HEK293 (cell line): ENCODE results near the gene FBN2.

Experiments used
- CTCF ChIA-PET: fragments of 350-600 bp; formaldehyde crosslinking; extraction: SDS; loops from one replicate; lab custom pipeline; 2021; ENCODE audit warnings: antibody characterized with exemption; lab: Yijun Ruan, JAX
- POLR2A ChIA-PET: fragments of 300-600 bp; formaldehyde crosslinking; extraction: SDS; loops from one replicate; lab custom pipeline; 2020; ENCODE audit warnings: antibody characterized with exemption, inconsistent platforms; lab: Yijun Ruan, JAX
- H3K27ac ChIP-seq: fragments of 200-500 bp; sonication (Bioruptor generic); 2 replicates; pipeline ENCODE4 v1.5.1; 2014; ENCODE audit warnings: low read depth, low read length, control low read depth, inconsistent platforms; ENCODE audit errors: extremely low read depth
- H3K36me3 ChIP-seq, 2 experiments: fragments of 200-500 bp in 1 of 2; sonication (Bioruptor generic) in 1 of 2; 1 replicate in 1 of 2; 2 replicates in 1 of 2; pipeline ENCODE4 v1.5.1; 2014 to 2017; ENCODE audit warnings: inconsistent platforms in 2 of 2, low read length in 2 of 2; ENCODE audit not compliant: control insufficient read depth in 2 of 2, insufficient read depth in 1 of 2
- H3K4me1 ChIP-seq: fragments of 200-500 bp; sonication (Bioruptor generic); 2 replicates; pipeline ENCODE4 v1.5.1; 2014; ENCODE audit warnings: mild to moderate bottlenecking, low read length, inconsistent platforms; ENCODE audit not compliant: control insufficient read depth, insufficient read depth
- H3K4me3 ChIP-seq: 2 replicates; pipeline ENCODE4 v1.5.1; 2011; ENCODE audit warnings: low read depth, mild to moderate bottlenecking, control low read depth, low read length, moderate library complexity
- H3K9me3 ChIP-seq: fragments of 200-500 bp; sonication (Bioruptor generic); 2 replicates; pipeline ENCODE4 v1.5.1; 2014; ENCODE audit warnings: low read depth, low read length, inconsistent platforms; ENCODE audit not compliant: control insufficient read depth, insufficient read depth
- BCL11A ChIP-seq: fragments of 450-650 bp; formaldehyde crosslinking; IDR thresholded peaks from 2 replicates; pipeline ENCODE4 v1.5.1; 2016; ENCODE audit warnings: low read depth, missing biosample characterization, missing genetic modification characterization
- MYNN ChIP-seq: fragments of 450-650 bp; formaldehyde crosslinking; IDR thresholded peaks from 2 replicates; pipeline ENCODE4 v1.5.1; 2016; ENCODE audit warnings: missing biosample characterization, missing genetic modification characterization, borderline replicate concordance
- MZF1 ChIP-seq: fragments of 450-650 bp; formaldehyde crosslinking; IDR thresholded peaks from 2 replicates; pipeline ENCODE4 v1.5.1; 2017; ENCODE audit warnings: missing biosample characterization, missing genetic modification characterization, borderline replicate concordance
- SCRT1 ChIP-seq: fragments of 450-650 bp; formaldehyde crosslinking; IDR thresholded peaks from 2 replicates; pipeline ENCODE4 v1.5.1; 2016; ENCODE audit warnings: missing biosample characterization, missing genetic modification characterization, borderline replicate concordance
- ZBTB17 ChIP-seq: fragments of 450-650 bp; formaldehyde crosslinking; IDR thresholded peaks from 2 replicates; pipeline ENCODE4 v1.5.1; 2016; ENCODE audit warnings: missing biosample characterization, missing genetic modification characterization
- ZNF121 ChIP-seq: fragments of 450-650 bp; formaldehyde crosslinking; IDR thresholded peaks from 2 replicates; pipeline ENCODE4 v1.5.1; 2016; ENCODE audit warnings: missing biosample characterization, missing genetic modification characterization
- ZNF155 ChIP-seq: fragments of 450-650 bp; formaldehyde crosslinking; IDR thresholded peaks from 2 replicates; pipeline ENCODE4 v1.5.1; 2016; ENCODE audit warnings: missing biosample characterization, missing genetic modification characterization
- ZNF16 ChIP-seq: fragments of 450-650 bp; formaldehyde crosslinking; IDR thresholded peaks from 2 replicates; pipeline ENCODE4 v1.5.1; 2016; ENCODE audit warnings: low read depth, missing biosample characterization, missing genetic modification characterization
- ZNF266 ChIP-seq: fragments of 450-650 bp; formaldehyde crosslinking; IDR thresholded peaks from 2 replicates; pipeline ENCODE4 v1.5.1; 2016; ENCODE audit warnings: missing biosample characterization, missing genetic modification characterization, low read depth
- ZNF311 ChIP-seq: fragments of 450-650 bp; formaldehyde crosslinking; IDR thresholded peaks from 2 replicates; pipeline ENCODE4 v1.5.1; 2017; ENCODE audit warnings: missing biosample characterization, missing genetic modification characterization, borderline replicate concordance
- ZNF530 ChIP-seq: fragments of 450-650 bp; formaldehyde crosslinking; IDR thresholded peaks from 2 replicates; pipeline ENCODE4 v1.5.1; 2016; ENCODE audit warnings: low read depth, missing biosample characterization, missing genetic modification characterization
- ZNF837 ChIP-seq: fragments of 450-650 bp; formaldehyde crosslinking; IDR thresholded peaks from 2 replicates; pipeline ENCODE4 v1.5.1; 2016; ENCODE audit warnings: missing biosample characterization, missing genetic modification characterization
- ZSCAN23 ChIP-seq: fragments of 450-650 bp; formaldehyde crosslinking; IDR thresholded peaks from 2 replicates; pipeline ENCODE4 v1.5.1; 2016; ENCODE audit warnings: missing biosample characterization, missing genetic modification characterization
- ZSCAN30 ChIP-seq: fragments of 450-650 bp; IDR thresholded peaks from 2 replicates; pipeline ENCODE4 v1.5.1; 2018; ENCODE audit warnings: missing biosample characterization, mild to moderate bottlenecking, missing genetic modification characterization, moderate library complexity
- TF ChIP-seq, protein P1 (sequence below): fragments of 450-650 bp; formaldehyde crosslinking; IDR thresholded peaks from 2 replicates; pipeline ENCODE4 v1.5.1; 2016; ENCODE audit warnings: missing biosample characterization, missing genetic modification characterization
- TF ChIP-seq, protein P2 (sequence below): fragments of 450-650 bp; formaldehyde crosslinking; IDR thresholded peaks from 2 replicates; pipeline ENCODE4 v1.5.1; 2016; ENCODE audit warnings: missing biosample characterization, missing genetic modification characterization
- TF ChIP-seq, protein P3 (sequence below): fragments of 450-650 bp; formaldehyde crosslinking; IDR thresholded peaks from 2 replicates; pipeline ENCODE4 v1.5.0; 2017; ENCODE audit warnings: missing biosample characterization, missing genetic modification characterization, borderline replicate concordance
- TF ChIP-seq, protein P4 (sequence below): fragments of 450-650 bp; formaldehyde crosslinking; IDR thresholded peaks from 2 replicates; pipeline ENCODE4 v1.5.1; 2017; ENCODE audit warnings: missing biosample characterization, missing genetic modification characterization

The FBN2 gene

DNA sequence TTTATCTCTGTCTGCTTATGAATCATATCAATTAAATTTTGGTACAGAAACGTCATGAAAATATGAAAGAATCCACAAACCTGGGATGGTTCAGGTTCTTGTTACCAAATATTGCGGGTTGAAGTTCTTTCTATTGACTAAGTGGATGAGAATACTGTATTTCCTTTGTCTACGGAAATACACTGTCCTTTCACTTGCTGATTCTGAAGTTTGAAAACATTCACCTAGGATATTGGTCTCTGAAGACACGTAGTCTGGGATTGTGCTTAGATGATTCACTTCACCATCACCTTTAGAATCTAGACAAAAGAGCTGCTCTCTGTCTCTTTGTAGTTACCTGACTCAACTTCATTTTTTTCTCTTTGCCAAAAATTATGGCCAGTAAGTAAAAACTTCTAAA is 222.4 kb downstream of the FBN2 start:
- TF ChIP-seq MYNN (no peak), ZNF16 (tag by site-specific recombination) (no peak), ZSCAN30 (tag by site-specific recombination) (no peak), SCRT1 (tag by site-specific recombination) (no peak), ZSCAN23 (tag by site-specific recombination) (no peak), ZNF266 (tag by site-specific recombination) (no peak)
- TF ChIP-seq, protein P1, sequence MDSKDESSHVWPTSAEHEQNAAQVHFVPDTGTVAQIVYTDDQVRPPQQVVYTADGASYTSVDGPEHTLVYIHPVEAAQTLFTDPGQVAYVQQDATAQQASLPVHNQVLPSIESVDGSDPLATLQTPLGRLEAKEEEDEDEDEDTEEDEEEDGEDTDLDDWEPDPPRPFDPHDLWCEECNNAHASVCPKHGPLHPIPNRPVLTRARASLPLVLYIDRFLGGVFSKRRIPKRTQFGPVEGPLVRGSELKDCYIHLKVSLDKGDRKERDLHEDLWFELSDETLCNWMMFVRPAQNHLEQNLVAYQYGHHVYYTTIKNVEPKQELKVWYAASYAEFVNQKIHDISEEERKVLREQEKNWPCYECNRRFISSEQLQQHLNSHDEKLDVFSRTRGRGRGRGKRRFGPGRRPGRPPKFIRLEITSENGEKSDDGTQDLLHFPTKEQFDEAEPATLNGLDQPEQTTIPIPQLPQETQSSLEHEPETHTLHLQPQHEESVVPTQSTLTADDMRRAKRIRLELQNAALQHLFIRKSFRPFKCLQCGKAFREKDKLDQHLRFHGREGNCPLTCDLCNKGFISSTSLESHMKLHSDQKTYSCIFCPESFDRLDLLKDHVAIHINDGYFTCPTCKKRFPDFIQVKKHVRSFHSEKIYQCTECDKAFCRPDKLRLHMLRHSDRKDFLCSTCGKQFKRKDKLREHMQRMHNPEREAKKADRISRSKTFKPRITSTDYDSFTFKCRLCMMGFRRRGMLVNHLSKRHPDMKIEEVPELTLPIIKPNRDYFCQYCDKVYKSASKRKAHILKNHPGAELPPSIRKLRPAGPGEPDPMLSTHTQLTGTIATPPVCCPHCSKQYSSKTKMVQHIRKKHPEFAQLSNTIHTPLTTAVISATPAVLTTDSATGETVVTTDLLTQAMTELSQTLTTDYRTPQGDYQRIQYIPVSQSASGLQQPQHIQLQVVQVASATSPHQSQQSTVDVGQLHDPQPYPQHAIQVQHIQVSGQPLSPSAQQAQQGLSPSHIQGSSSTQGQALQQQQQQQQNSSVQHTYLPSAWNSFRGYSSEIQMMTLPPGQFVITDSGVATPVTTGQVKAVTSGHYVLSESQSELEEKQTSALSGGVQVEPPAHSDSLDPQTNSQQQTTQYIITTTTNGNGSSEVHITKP (tag by site-specific recombination), result no peak
- TF ChIP-seq, protein P2, sequence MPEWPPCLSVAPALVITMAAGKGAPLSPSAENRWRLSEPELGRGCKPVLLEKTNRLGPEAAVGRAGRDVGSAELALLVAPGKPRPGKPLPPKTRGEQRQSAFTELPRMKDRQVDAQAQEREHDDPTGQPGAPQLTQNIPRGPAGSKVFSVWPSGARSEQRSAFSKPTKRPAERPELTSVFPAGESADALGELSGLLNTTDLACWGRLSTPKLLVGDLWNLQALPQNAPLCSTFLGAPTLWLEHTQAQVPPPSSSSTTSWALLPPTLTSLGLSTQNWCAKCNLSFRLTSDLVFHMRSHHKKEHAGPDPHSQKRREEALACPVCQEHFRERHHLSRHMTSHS (tag by site-specific recombination), result no peak
- POLR2A ChIA-PET, result no interaction called here
- no peaks in the 10 kb centered on the region for H3K9me3 ChIP-seq

DNA sequence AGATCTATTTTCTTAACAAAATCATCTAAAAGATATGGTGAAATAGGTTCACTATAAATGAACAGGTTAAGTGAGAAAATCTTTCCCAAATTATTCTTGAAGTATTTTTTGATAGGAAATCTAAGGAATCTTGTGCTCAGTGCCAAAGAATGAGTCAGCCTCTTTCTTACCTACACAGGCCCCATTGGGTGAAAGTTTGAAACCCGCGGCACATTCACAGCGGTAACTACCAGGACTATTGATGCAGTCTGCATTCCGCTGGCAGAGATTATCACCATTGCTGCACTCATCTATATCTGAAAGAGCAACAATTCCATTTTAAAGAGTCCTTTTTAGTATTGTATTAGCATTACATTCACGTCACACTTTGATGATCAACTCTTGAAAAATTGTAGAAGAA is 232.7 kb downstream of the FBN2 start:
- Histone ChIP-seq H3K9me3 (no peaks in the 10 kb centered on the region), H3K27ac (no peak overlapping the region), H3K36me3 (peaks cover 60 to 71% of the 10 kb centered on the region in 2 experiments), H3K4me3 (no peak overlapping the region), H3K4me1 (no peaks in the 10 kb centered on the region)
- TF ChIP-seq ZBTB17 (tag by site-specific recombination) (no peak), MZF1 (no peak), ZNF837 (tag by site-specific recombination) (no peak), ZNF530 (tag by site-specific recombination) (no peak), ZNF121 (no peak), ZNF311 (tag by site-specific recombination) (no peak), BCL11A (no peak), ZNF155 (tag by site-specific recombination) (no peak)
- TF ChIP-seq, protein P3, sequence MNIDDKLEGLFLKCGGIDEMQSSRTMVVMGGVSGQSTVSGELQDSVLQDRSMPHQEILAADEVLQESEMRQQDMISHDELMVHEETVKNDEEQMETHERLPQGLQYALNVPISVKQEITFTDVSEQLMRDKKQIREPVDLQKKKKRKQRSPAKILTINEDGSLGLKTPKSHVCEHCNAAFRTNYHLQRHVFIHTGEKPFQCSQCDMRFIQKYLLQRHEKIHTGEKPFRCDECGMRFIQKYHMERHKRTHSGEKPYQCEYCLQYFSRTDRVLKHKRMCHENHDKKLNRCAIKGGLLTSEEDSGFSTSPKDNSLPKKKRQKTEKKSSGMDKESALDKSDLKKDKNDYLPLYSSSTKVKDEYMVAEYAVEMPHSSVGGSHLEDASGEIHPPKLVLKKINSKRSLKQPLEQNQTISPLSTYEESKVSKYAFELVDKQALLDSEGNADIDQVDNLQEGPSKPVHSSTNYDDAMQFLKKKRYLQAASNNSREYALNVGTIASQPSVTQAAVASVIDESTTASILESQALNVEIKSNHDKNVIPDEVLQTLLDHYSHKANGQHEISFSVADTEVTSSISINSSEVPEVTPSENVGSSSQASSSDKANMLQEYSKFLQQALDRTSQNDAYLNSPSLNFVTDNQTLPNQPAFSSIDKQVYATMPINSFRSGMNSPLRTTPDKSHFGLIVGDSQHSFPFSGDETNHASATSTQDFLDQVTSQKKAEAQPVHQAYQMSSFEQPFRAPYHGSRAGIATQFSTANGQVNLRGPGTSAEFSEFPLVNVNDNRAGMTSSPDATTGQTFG (tag by site-specific recombination), result no peak
- TF ChIP-seq, protein P4, sequence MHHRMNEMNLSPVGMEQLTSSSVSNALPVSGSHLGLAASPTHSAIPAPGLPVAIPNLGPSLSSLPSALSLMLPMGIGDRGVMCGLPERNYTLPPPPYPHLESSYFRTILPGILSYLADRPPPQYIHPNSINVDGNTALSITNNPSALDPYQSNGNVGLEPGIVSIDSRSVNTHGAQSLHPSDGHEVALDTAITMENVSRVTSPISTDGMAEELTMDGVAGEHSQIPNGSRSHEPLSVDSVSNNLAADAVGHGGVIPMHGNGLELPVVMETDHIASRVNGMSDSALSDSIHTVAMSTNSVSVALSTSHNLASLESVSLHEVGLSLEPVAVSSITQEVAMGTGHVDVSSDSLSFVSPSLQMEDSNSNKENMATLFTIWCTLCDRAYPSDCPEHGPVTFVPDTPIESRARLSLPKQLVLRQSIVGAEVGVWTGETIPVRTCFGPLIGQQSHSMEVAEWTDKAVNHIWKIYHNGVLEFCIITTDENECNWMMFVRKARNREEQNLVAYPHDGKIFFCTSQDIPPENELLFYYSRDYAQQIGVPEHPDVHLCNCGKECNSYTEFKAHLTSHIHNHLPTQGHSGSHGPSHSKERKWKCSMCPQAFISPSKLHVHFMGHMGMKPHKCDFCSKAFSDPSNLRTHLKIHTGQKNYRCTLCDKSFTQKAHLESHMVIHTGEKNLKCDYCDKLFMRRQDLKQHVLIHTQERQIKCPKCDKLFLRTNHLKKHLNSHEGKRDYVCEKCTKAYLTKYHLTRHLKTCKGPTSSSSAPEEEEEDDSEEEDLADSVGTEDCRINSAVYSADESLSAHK (tag by site-specific recombination), result no peak
- ChIA-PET POLR2A (no interaction called here), CTCF (no interaction called here)

More for the DNA sequence above, 222.4 kb downstream of the FBN2 start:
- Histone ChIP-seq H3K4me3 (no peak overlapping the region), H3K36me3 (peaks cover 11 to 15% of the 10 kb centered on the region in 2 experiments), H3K4me1 (no peaks in the 10 kb centered on the region), H3K27ac (no peak overlapping the region)
- CTCF ChIA-PET, result no interaction called here
